Activated T-cell treated with anti-CD3 and anti-CD28 coated beads for 24 hours (primary cell): ENCODE results near the gene ADRM1.

Source experiments
- DNase-seq: peaks from one replicate; pipeline ENCODE4 v3.0.0-alpha.2; 2020; ENCODE audit warnings: low read depth

The ADRM1 gene

DNA sequence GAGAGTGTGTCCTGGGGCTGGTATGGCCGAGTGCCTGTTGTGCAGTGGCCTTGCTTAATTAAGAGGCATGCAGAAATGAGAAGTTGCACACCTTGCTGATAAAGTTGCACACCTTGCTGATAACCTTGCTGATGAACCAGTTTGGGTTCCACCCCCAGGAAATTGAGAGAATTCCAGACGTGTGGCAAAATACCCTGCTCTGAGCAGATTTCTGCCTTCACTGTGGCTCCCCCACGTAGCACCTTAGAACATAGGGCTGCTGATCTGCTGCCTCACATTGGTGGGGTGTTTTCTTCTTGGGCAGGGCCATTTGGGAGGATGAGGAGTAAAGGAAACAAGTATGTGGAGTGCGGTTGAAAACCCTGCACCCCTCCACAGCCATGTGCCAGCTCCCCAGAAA is 22.5 kb upstream of the ADRM1 start:
- DNase-seq, result no peak

DNA sequence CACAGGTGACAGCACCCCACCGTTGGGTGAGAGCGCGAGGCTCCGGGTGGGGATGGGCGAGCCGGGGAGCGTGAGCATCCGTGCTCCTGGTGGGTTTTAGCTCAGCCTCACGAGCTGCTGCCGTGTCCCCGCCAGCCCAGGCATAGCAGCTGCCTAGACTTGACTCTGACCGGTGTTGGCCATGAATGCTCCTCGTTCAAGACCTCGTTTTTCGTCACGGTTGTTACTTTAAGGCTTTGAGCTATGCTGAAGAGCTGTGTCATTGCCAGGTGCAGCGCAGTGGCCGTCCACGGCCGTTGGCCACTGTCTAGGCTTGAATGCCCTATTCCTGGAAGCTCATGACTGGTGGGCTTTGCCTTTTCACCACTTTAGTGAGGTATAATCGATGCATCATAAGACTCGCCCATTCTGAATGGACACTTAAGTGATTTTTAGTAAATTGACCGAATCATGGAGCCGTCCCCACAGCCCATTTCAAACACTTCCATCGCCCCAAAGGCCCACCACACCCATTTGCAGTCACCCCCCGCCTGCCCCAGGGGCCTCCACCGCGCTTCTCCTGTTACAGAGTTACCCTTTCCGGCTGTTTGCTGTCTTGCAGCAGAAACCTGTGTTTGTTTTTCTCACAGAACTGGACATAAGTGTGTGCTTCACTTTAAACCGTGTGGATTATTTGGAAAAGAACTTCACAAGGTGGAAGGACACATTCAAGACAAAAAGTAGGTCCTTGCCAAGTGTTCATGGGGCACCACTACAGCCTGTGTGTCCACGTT is 21.4 kb upstream of the ADRM1 start:
- no peak for DNase-seq

DNA sequence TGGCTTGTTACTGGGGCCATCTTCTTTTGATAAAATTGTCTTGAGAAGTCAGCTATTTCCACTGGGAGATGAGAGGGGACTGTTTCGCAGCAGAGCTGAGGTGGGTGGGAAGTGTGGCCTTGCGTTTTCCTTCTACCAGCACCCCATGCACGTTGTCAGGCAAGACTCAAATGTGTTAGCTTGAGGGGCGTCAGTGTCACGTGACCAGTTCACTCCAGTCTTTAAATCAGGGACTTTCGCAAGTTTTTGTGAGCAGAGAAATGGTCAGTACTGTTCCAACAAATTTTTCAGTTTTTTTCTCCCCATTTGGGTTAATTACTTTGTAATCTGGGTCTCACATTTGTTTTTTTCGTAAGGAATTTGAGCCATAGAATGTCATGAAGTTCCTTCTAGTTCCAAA is 20.7 kb upstream of the ADRM1 start:
- DNase-seq, result no peak

DNA sequence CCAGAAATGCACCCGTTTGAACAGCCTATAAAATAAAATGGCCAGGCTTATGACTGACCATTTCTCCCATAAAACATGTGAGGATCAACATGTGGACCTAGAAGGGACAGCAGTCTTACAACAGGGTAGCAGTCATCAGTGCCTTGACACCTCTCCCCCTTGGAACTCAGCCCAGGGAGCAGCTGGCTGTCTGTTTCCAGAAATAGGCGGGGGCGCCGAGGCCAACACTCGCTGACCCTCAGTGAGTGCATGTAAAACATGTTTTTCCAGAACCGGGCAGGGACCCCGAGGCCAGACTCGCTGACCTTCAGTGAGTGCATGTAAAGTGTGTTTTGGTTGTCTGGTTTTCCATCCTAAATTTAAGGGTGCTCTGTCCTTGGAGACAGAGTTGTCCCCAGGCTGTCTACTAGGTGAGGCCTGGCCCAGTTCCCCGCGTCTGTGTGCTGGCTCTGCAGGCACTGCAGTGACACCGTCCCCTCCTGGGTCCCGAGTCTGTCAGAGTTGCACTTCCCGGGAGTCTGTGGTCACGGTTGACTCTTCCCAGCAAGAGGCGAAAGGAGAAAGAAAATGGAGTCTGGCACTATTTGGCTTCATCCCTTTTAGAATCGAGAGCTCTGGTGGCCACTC is 19.8 kb upstream of the ADRM1 start:
- no peak for DNase-seq

DNA sequence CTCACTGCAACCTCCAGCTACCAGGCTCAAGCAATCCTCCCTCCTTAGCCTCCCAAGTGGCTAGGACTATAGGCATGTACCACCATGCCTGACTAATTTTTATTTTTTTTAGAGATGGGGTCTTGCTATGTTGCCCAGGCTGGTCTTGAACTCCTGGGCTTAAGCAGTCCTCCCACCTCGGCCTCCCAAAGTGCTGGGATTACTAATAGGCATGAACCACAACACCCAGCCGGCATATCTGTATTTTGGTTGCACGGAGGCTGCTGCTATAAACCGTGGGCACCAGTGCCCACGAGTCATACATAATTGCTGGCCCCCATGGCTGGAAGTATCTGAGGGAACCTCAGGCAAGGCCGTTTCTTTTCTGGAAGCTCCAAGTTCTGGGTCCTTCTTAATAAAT is 18.3 kb upstream of the ADRM1 start:
- no peak for DNase-seq

DNA sequence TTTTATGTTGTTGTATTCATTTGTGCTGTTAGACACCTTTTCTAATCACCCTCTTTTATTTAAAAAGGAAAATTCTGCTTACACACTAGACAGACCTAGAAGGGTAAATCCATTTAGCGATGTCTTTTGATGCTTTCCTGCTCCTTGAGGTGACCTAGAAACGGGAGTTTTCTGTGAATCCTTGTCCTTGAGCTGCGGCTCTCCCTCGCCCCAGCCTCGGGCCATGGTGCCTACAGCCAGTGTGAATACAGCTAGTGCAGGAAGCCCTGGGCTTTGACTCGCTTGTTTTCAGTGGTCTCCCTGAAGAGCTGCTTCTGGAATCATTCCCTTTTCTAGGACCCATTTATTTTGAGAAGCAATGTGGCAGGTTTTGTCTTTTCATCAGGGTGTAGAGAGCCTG is 17.6 kb upstream of the ADRM1 start:
- DNase-seq, result no peak

DNA sequence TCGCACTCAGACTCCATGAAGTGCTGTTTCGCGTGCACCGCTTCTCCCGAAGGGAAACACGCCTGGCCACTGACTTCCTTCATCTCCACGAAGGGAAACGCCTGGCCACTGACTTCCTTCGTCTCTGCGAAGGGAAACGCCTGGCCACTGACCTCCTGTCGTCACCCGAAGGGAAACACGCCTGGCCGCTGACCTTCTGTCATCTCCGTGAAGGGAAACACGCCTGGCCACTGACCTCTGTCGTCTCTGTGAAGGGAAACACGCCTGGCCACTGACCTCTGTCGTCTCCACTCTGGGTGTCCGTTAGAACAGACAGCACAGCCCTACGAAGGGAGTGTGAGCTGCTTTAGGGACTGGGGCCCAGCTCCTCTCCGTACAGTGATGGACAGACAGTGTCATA is 17.1 kb upstream of the ADRM1 start:
- DNase-seq, result no peak

DNA sequence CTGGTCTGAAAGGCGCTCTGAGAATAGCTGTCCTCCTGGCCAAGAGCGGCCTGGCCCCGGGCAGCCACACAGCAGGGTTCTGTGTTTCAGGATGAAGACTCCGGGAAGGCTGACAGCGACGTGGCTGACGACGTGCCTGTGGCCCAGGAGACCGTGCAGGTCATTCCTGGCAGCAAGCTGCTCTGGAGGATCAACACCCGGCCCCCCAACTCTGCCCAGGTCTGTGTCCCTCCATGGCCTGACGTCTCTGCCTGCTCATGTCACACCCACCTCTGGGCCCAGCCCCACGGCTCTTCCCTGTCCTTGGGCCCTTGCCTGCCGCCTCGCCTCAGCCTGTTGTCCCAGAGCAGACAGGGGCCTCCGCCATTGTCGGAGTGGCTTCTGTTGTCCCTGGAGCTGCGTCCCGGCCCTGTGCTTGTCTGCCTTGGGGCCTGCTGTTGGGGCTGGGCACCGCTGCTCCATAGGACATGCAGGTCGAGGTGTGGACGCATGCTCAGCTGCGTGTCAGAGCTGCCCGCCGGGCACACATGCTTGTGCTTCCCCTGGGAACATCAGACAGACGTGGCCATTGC is 16.2 kb upstream of the ADRM1 start:
- DNase-seq, result no peak

DNA sequence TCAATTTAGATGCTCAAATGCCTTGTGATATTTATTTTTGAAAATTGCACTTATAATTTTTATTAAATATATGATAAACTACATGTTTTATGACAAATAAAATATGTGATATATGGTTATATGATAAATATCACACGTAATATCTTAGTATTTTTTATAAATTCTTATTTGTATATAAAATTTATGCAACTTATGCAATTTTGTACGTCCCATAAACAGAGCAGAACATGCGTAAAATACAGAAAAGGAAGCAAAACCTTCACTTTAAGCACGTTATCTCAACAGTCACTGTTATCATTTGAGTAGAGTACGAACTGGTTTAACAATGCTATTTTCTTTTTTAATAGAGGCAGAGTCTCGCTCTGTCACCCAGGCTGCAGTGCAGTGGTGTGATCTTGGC is 15.7 kb upstream of the ADRM1 start:
- no peak for DNase-seq

DNA sequence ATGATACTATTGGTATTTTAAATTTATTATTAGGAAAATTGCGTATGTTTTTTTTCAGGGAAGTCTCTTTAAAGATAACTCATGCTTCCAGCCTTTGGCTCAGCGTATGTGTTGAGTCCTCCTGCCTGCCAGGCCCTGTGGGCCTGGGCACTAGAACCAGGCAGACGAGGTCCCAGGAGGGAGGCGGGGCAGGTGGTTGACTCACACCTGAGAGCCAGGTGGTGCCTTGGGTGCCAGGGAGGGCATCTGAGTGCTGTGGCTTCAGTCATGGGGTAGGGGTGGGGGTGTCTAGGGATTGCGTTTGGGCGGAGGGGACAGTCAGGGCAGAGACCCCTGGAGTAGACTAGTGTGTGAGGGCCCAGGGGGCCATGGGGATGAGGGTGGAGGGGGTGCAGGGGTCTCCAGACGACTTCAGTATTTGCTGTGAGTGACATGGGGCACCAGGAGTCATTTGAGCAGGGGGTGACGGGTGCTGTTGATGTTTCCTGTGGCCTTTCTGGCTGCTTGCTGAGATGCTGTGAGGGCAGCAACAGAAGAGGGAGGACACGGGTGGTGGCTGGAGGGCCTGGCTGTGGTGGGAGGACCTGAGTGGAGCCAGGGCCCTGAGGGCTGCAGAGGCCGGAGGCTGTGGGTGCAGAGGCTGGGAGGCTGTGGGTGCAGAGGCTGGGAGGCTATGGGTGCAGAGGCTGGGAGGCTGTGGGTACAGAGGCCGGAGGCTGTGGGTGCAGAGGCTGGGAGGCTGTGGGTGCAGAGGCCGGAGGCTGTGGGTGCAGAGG is 14.8 kb upstream of the ADRM1 start:
- DNase-seq, result no peak

DNA sequence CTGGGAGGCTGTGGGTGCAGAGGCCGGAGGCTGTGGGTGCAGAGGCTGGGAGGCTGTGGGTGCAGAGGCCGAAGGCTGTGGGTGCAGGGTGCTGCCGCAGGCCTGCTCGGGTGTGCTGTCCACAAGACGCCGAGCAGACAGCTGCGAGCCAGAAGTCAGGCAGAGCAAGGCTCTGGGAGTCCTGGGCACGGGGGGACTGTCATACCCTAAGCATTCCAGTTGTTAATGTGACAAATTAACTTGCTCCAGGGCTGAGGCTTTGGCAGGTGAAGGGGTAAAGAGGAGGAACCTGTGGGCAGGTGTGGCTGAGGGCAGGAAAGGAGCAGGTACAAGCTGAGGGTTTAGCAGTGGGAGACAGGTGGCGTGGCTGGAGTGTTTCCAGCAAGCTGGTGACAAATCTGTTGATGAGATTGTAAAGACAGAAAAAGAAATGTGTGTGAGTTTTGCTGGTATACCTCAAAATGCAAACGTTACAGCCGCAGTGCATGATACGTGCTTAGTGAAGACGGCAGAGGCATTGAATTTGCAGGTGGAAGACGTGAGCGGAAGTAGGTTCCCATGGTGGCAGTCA is 14.2 kb upstream of the ADRM1 start:
- no peak for DNase-seq

DNA sequence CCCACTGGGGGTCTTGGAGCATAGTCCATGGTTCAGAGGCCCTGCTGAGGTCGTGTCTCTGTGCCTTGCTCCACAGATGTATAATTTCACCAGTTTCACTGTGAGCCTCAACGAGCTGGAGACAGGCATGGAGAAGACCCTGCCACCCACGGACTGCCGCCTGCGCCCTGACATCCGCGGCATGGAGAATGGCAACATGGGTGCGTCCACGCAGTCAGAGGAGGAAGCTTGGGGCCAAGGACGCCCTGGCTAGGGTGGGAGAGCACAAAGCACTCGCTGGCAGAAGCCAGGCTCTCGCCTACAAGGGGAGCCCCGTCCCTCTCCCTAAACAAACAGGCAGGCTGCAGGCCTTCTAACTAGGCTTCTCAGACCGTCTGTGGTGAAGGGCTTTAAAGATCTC is 13.7 kb upstream of the ADRM1 start:
- DNase-seq, result no peak

DNA sequence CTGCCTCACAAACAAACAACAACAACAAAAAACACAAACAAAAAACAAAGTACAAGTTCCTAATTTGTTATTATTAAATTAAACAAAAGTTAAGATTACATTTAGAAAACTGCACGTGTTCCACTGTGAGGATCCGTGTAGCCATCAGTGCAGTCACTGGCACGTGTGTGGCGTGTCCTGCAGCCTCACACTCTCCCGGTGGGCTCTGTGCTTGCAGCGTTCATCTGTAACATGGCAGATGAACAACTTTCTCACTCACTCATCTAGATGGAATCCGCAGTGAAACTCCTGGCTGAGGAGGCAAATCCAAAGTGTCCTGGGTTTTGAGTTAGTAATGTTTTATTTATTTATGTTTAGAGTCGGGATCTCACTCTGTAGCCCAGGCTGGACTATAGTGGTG is 12.9 kb upstream of the ADRM1 start:
- no peak for DNase-seq

DNA sequence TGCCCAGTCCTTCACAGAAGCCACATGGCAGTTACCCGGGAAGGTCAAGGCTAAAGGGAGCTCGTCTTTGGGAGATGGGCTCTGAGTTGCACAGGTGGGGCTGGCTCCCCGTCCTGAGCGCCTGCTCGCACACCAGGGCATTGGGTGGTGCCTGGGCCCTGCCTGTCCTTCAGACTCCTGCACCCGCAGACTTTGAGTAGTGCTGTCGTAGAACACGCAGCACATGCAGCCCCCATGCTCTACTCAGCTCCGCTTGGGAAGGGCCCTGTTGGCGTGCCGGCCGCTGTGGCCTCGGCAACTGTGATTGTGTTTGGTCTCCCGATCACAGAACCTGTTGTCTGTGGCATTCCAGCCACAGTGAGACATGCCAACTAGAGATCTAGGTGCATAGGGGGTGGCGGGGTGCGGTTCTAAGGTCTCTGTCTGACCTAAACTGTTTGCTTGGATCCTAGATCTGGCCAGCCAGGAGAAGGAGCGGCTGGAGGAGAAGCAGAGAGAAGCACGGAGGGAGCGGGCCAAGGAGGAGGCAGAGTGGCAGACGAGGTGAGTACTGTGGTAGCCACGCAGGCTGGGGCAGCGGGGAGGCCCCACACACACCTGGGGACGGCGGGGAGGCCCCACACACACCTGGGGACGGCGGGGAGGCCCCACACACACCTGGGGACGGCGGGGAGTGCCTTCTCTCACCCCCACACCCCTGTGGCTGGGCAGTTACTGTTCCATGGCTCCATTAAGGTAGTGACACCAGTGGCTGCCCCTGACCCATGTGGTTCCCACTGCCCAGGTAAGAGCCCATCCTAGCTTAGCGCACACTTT is 11.3 kb upstream of the ADRM1 start:
- no peak for DNase-seq

DNA sequence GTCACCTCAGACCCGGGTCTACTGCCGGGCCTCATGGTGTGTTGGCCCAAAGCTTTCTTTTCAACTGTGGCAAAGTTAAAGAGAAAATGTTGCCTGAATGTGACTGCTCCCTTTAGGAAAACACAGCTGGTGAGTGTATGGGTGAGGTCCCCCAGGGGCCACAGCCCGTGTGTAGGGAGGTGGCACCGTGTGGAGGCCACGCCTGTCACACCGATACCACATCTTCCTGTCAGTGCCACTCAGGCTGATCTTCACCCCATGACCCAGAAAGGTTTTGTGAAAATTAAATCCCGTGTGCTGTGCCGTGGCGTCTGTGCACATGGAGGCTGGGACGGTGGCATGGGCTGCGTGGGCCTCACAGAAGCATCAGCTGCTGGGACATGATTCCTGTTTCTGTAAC is 10.7 kb upstream of the ADRM1 start:
- no peak for DNase-seq

DNA sequence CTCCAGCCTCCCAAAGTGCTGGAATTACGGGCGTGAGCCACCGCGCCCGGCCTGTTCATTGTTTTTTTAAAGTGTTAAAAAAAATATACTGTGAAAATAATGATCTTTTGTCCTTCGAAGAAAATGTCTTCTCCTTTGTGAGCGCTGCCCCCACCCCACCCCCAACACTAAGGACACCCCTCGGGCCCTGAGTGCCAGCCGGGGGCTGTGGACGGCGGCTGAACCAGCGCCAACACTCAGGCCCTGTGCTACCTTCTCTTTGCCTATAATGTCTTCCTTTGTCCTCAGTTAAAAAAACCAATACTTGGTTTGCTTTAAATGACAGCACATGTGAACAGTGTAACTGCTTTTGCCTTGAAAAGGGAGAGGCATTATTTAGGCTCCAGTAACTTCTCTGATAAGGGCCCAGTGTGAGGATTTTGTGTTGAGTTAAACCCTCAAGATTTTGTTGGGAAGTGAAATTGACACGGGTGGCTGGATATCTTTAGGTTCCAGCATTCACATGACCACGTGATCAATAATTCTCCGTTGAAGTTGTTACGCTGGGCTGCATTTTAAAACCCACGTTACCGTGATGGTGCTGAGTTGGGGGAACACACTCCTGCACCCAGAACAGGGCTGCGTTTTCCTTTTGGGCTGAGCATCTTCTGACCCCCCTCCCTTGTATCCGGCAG is 9.5 kb upstream of the ADRM1 start:
- no peak for DNase-seq

DNA sequence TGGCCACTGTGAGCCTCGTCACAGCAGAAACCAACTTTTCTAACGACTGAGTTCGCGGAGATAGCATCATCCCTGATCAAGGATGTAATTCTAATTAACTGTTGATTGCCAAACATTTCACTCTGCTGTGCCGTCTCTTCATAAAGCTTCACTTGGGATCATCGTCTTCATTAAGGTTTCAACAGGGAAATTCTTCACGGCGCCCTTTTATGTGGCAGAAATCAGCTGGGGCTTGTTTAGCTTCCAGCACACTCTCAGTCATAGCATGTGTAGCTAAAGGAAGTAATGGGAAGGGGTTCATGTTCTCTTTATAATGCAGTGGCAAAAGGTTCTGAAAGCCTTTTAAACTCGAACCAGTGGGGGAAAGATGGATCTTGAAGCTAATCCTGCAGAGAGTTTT is 8.9 kb upstream of the ADRM1 start:
- DNase-seq, result no peak

DNA sequence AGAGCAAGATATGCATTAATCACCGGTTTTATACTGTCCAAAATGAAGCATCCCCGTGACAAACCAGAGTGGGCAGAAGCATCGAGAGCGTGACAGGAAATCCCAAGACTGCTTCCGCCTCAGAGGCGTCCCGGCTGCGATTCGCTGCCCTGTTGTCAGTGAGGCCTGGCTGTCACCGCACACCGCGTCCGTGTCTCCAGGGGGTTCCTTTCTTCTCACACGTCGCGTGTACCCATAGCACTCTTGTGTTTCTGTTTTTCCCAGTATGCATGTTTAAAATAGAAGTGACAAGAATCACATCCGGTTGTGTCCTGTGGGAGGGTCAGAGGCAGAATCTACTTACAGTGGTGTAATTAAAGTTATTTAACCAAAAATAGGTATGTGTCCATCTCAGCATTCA is 8.3 kb upstream of the ADRM1 start:
- no peak for DNase-seq

DNA sequence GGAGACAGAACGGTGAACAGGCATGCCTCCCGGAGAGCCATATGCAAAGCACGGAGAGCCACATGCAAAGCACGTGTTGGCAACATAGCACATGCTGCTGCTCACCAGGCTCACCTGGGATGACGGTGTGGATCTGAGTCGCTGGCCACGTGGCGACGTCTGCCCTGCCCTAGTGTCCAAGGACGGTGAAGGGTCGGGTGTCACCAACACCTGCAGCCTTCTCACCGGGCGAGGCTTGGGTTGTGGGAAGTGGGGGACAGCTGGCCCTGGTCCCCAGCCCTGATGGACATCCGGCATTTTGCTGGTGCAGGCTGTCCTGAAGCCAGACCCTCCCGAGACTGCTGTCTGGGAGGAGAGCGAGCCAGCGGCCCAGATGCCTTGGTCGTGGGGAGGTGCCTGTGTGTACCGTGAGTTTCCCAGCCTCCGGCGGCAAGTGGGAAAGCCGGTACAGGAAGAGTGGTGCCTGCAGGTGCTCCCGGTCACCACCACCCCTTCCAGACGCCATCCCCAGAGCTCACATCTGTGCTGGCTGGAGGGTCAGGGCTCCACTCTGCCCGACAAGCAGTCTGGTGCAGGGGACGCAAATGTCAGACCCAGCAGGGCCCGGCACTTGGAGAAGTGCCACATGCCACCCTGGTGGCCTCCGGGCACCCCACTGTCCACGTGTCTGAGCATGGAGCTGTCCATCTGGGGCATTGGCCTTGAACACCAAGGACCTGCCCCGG is 5.9 kb upstream of the ADRM1 start:
- DNase-seq, result no peak

DNA sequence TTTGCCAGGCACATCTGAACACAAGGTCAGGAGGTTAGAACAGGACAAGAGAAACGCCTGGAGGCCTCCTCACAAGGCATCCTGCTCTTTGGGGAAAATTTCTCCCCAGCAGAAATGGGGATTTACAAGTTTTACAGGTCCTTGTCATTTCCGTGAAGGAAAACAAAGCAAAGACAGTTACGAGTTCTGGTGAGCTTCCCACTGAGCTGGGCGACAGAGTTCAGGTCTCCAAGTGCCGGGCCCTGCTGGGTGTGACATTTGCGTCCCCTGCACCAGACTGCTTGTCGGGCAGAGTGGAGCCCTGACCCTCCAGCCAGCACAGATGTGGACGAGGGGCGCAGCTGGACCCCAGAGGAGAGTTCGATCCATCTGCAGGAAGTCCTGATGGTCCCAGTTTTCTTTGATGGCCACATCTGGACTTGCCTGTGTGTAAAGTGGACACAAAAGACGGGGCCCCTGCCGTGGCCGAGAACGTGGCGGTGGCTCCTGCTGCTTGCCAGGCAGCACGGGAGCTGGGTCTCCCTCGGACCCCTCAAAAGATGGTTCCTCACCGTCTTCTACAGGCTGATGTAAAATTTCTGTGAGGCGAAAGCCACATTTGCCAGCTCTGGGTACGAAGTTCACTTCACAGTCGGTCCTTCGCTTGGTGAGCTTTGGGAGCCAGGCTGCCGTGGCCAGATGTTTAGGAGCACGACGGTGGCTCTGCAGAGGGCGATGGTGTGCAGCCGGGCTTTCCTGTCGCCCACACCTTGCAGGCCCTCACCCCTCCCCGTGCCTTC is 5.2 kb upstream of the ADRM1 start:
- DNase-seq, result no peak
